ENCODE results near the gene MYO3B.

GRCh38 chr2:170240629-170241028 lies 62.7 kb downstream of the MYO3B start:
- no peak for TF ChIP-seq USF2 (CRISPR knock-in tag; IDR thresholded peaks at IDR 0.05)
- TF ChIP-seq, protein P1, sequence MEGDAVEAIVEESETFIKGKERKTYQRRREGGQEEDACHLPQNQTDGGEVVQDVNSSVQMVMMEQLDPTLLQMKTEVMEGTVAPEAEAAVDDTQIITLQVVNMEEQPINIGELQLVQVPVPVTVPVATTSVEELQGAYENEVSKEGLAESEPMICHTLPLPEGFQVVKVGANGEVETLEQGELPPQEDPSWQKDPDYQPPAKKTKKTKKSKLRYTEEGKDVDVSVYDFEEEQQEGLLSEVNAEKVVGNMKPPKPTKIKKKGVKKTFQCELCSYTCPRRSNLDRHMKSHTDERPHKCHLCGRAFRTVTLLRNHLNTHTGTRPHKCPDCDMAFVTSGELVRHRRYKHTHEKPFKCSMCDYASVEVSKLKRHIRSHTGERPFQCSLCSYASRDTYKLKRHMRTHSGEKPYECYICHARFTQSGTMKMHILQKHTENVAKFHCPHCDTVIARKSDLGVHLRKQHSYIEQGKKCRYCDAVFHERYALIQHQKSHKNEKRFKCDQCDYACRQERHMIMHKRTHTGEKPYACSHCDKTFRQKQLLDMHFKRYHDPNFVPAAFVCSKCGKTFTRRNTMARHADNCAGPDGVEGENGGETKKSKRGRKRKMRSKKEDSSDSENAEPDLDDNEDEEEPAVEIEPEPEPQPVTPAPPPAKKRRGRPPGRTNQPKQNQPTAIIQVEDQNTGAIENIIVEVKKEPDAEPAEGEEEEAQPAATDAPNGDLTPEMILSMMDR (IDR thresholded peaks at IDR 0.05): no peak
- no peak for TF ChIP-seq ZNF263 (CRISPR knock-in tag; IDR thresholded peaks at IDR 0.05; ENCODE audit: low read depth)
- no peak for TF ChIP-seq SP1 (CRISPR knock-in tag; conservative IDR thresholded peaks at IDR 0.05)
- TF ChIP-seq, protein P2, sequence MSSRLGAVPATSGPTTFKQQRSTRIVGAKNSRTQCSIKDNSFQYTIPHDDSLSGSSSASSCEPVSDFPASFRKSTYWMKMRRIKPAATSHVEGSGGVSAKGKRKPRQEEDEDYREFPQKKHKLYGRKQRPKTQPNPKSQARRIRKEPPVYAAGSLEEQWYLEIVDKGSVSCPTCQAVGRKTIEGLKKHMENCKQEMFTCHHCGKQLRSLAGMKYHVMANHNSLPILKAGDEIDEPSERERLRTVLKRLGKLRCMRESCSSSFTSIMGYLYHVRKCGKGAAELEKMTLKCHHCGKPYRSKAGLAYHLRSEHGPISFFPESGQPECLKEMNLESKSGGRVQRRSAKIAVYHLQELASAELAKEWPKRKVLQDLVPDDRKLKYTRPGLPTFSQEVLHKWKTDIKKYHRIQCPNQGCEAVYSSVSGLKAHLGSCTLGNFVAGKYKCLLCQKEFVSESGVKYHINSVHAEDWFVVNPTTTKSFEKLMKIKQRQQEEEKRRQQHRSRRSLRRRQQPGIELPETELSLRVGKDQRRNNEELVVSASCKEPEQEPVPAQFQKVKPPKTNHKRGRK (CRISPR knock-in tag; IDR thresholded peaks at IDR 0.05; ENCODE audit: borderline replicate concordance): no peak
- no peak for TF ChIP-seq JUN (CRISPR knock-in tag; IDR thresholded peaks at IDR 0.05)
- no peak for TF ChIP-seq KAT7 (CRISPR knock-in tag; IDR thresholded peaks at IDR 0.05; ENCODE audit: borderline replicate concordance)
- TF ChIP-seq NR1H2 (CRISPR knock-in tag; IDR thresholded peaks at IDR 0.05): no peak
- TF ChIP-seq USF1 (CRISPR knock-in tag; IDR thresholded peaks at IDR 0.05): no peak
- no peak for TF ChIP-seq TCF7 (CRISPR knock-in tag; IDR thresholded peaks at IDR 0.05; ENCODE audit: low read depth)
- no peak for TF ChIP-seq CREB1 (CRISPR knock-in tag; IDR thresholded peaks at IDR 0.05)

Data from WTC11 (cell line).